ENCODE data around the gene ZNF556.
A peak's percentile ranks its signal among the peaks of the same experiment; 100 is the strongest.
"Not testable (repeated sequence)": the region's sequence is repeated elsewhere in the genome, so short reads cannot be mapped to it uniquely, and the experiment has no call there.

Gene ZNF556

DNA sequence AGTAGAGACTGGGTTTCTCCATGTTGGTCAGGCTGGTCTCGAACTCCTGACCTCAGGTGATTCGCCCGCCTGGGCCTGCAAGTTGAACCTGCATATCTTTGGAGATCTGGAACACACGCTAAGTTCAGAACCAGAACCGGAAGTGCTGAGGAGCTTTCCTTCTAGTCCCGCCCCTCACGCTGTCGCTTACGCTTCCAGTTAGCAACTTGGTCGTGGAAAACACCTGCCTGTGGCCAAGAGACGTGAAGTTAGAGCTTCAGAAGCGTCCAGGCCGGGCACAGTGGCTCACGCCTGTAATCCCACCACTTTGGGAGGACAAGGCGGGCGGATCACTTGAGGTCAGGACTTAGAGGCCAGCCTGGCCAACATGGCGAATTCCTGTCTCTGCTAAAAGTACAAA is 18.6 kb downstream of the ZNF556 start:
- TF ChIP-seq GABPA (IDR thresholded peaks at IDR 0.05; ENCODE audit: low read depth) (no peak), SPI1 (IDR thresholded peaks at IDR 0.05; ENCODE audit: borderline replicate concordance, low read depth) (no peak), POLR2AphosphoS5 (IDR thresholded peaks at IDR 0.05; ENCODE audit: low read depth) (no peak)
- TF ChIP-seq, protein P1, sequence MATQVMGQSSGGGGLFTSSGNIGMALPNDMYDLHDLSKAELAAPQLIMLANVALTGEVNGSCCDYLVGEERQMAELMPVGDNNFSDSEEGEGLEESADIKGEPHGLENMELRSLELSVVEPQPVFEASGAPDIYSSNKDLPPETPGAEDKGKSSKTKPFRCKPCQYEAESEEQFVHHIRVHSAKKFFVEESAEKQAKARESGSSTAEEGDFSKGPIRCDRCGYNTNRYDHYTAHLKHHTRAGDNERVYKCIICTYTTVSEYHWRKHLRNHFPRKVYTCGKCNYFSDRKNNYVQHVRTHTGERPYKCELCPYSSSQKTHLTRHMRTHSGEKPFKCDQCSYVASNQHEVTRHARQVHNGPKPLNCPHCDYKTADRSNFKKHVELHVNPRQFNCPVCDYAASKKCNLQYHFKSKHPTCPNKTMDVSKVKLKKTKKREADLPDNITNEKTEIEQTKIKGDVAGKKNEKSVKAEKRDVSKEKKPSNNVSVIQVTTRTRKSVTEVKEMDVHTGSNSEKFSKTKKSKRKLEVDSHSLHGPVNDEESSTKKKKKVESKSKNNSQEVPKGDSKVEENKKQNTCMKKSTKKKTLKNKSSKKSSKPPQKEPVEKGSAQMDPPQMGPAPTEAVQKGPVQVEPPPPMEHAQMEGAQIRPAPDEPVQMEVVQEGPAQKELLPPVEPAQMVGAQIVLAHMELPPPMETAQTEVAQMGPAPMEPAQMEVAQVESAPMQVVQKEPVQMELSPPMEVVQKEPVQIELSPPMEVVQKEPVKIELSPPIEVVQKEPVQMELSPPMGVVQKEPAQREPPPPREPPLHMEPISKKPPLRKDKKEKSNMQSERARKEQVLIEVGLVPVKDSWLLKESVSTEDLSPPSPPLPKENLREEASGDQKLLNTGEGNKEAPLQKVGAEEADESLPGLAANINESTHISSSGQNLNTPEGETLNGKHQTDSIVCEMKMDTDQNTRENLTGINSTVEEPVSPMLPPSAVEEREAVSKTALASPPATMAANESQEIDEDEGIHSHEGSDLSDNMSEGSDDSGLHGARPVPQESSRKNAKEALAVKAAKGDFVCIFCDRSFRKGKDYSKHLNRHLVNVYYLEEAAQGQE (IDR thresholded peaks at IDR 0.05; ENCODE audit: insufficient replicate concordance, low read depth), result no peak
- TF ChIP-seq, protein P2, sequence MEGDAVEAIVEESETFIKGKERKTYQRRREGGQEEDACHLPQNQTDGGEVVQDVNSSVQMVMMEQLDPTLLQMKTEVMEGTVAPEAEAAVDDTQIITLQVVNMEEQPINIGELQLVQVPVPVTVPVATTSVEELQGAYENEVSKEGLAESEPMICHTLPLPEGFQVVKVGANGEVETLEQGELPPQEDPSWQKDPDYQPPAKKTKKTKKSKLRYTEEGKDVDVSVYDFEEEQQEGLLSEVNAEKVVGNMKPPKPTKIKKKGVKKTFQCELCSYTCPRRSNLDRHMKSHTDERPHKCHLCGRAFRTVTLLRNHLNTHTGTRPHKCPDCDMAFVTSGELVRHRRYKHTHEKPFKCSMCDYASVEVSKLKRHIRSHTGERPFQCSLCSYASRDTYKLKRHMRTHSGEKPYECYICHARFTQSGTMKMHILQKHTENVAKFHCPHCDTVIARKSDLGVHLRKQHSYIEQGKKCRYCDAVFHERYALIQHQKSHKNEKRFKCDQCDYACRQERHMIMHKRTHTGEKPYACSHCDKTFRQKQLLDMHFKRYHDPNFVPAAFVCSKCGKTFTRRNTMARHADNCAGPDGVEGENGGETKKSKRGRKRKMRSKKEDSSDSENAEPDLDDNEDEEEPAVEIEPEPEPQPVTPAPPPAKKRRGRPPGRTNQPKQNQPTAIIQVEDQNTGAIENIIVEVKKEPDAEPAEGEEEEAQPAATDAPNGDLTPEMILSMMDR (IDR thresholded peaks at IDR 0.05; ENCODE audit: insufficient read depth, low read length), result no peak
- Histone ChIP-seq H3K4me3 (replicated peaks; ENCODE audit: insufficient read depth, low read length) (no peak overlapping the region), H3K27me3 (ENCODE audit: insufficient read depth, poor library complexity, severe bottlenecking) (no peaks in the 10 kb centered on the region), H3K27ac (replicated peaks) (no peak overlapping the region)
- no peak for DNase-seq (ENCODE audit: low read depth in 1 of 2, low spot score in 1 of 2)

DNA sequence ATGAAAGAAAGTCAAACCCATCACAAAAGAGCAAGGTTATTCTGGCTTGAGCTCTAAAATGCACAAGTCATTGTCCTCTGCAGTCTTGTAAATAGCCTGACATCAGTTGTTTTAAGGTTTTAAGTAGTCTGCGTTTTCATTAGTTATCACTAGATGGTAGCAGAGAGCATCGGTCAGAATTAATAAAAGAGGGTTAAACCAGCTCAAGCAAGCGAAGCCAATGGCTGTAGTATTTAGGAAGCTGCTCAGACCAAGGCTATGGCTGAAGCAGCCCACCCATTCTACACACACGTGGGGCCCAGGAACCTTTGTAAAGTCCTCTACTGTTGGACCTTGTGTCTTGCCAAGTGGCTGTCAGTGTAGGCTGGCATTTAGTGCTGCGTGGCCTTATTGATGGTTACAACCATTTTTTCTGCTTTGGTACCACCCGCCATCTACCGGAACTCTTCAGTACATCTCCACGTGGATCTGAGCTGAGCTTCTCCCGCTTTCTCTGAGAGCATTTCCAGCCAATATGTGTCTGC is 20.3 kb downstream of the ZNF556 start:
- Histone ChIP-seq H3K27ac (replicated peaks) (no peak overlapping the region), H3K4me3 (replicated peaks; ENCODE audit: insufficient read depth, low read length) (no peak overlapping the region), H3K27me3 (ENCODE audit: insufficient read depth, poor library complexity, severe bottlenecking) (no peaks in the 10 kb centered on the region)
- DNase-seq (ENCODE audit: low read depth in 1 of 2, low spot score in 1 of 2), result peak; percentile 15 to 18
- TF ChIP-seq GABPA (IDR thresholded peaks at IDR 0.05; ENCODE audit: low read depth), result no peak
- no peak for TF ChIP-seq POLR2AphosphoS5 (IDR thresholded peaks at IDR 0.05; ENCODE audit: low read depth)
- no peak for TF ChIP-seq SPI1 (IDR thresholded peaks at IDR 0.05; ENCODE audit: borderline replicate concordance, low read depth)
- TF ChIP-seq, protein P2 (IDR thresholded peaks at IDR 0.05; ENCODE audit: insufficient read depth, low read length), result peak; percentile 31

DNA sequence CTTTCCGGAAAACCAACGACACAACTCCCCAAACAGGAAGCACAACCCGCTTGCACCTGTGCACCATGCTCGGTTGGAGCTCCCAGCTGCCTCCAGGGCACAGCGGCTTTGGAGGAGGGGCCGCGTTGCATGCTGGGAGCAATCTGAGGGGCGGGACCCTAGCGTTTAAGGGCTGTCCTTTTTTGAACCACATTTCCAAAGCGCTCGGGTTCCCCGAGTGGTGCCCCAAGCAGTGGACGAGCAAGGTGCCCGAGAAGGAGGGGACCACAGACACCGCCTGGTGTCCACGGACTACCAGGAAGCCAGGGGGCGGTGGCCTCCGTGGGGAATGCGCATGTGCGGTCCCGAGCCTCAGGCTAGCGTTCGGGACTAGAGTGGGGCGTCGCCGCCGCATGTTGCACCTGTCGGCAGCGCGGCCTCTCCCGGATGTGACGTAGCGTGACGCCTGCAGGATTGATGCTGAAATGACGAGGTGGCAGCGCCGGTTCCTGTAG is 21.6 kb downstream of the ZNF556 start:
- no peak overlapping the region for H3K4me3 ChIP-seq (replicated peaks; ENCODE audit: insufficient read depth, low read length)

DNA sequence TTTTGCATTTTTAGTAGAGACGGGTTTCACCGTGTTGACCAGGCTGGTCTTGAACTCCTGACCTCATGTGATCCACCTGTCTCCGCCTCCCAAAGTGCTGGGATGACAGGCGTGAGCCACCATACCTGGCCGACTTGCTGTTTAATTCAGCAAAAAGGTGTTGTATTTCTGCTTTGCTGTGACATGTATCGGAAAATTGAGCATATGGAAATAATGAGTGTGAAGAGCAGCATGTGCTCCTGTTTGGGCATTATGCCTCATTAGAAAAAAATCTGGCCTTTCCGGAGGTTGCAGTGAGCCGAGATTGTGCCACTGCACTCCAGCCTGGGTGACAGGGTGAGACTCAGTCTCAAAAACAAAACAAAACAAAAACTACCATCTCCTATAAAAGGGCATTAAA is 23.4 kb downstream of the ZNF556 start:
- H3K27me3 ChIP-seq (ENCODE audit: insufficient read depth, poor library complexity, severe bottlenecking); H3K4me3 ChIP-seq (replicated peaks; ENCODE audit: insufficient read depth, low read length); DNase-seq (ENCODE audit: low read depth in 1 of 2, low spot score in 1 of 2); H3K27ac ChIP-seq (replicated peaks): not testable (repeated sequence)

More for the DNA sequence above, 21.6 kb downstream of the ZNF556 start:
- no peak for DNase-seq (ENCODE audit: low read depth in 1 of 2, low spot score in 1 of 2)
- TF ChIP-seq SPI1 (IDR thresholded peaks at IDR 0.05; ENCODE audit: borderline replicate concordance, low read depth), result no peak
- no peak for TF ChIP-seq GABPA (IDR thresholded peaks at IDR 0.05; ENCODE audit: low read depth)
- TF ChIP-seq, protein P2 (IDR thresholded peaks at IDR 0.05; ENCODE audit: insufficient read depth, low read length), result no peak
- TF ChIP-seq, protein P1 (IDR thresholded peaks at IDR 0.05; ENCODE audit: insufficient replicate concordance, low read depth), result no peak
- no peak for TF ChIP-seq POLR2AphosphoS5 (IDR thresholded peaks at IDR 0.05; ENCODE audit: low read depth)
- Histone ChIP-seq H3K27me3 (ENCODE audit: insufficient read depth, poor library complexity, severe bottlenecking) (no peaks in the 10 kb centered on the region), H3K27ac (replicated peaks) (no peak overlapping the region)

All from HL-60 (cell line).